GM21447 (cell line): ENCODE results near the gene ARHGAP21.

Source experiments
- ATAC-seq: cut with Tn5 transposase; IDR thresholded peaks from one replicate; pipeline ENCODE4 v1.9.1; 2021; ENCODE audit not compliant: unreplicated experiment

The ARHGAP21 gene

GRCh38 chr10:24579906-24580305, 143.8 kb downstream of the ARHGAP21 start:
- no peak for ATAC-seq

DNA sequence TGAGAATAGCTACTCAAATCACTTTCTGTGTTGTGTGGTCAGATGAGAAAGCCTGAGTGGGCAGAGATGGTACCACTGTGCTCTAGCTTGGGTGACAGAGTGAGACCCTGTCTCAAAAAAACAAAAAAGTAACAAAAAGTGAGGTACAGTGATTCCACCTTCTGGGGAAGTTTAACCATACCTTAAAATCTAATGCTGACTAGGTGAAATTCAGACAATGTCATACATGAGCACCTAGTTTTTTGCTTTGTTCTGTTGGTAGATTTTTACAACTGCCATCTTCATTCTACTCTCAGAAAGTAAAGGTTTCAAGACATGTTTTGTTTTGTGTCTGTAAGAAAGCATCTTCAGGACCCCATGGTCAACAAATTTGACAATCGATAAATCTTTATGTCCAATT, 144.2 kb downstream of the ARHGAP21 start:
- ATAC-seq = no peak

DNA sequence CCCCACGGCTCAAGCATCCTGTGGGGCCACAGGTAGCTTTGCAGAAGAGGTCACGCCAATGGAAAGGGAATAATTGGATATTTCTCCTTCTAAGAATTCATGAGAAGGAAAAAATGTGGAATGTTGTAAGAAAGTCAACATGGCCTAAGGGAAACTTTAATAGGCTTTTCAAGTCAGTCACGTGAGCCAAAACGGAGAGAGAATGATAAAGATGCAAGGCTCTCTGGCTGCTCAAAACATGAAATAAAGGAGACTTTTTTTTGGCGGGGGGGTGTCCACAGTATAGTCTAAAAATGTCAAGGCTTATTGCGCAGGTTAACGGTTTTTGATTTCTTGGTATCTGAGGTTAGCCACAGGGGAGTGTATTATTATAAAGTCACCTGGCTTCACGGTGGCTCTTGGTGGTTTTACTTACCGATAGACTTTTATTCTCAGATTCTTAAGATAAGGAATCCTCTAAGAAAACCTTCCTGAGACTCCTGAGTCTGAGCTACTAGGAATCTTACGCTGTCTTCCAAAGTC, 148.1 kb downstream of the ARHGAP21 start:
- no peak for ATAC-seq

- ATAC-seq = no peak
These were observed 149.0 kb downstream of the ARHGAP21 start for GRCh38 chr10:24574578-24575155.

DNA sequence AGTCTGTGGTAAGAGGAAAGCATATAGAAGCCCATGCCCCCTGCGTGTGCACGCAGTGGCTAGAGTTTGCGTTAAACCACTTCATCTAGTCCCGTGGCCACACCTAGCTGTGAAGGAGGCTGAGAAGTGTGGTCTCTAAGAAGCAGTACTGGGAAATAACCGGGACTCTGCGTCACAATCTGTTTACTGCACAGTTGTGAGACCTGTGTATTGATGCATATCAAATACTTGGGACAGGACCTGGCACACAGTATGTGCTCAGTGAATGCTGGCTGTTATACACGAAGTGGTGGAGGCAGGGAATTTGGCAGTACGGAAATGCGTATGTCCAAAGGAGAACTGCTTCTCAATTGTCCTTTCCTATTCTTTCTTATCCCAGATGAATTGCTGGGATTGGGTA, 149.5 kb downstream of the ARHGAP21 start:
- ATAC-seq = no peak

- no peak for ATAC-seq
These were observed 151.7 kb downstream of the ARHGAP21 start for GRCh38 chr10:24571870-24572450.

- no peak for ATAC-seq
These were observed 152.8 kb downstream of the ARHGAP21 start for GRCh38 chr10:24570658-24571426.

DNA sequence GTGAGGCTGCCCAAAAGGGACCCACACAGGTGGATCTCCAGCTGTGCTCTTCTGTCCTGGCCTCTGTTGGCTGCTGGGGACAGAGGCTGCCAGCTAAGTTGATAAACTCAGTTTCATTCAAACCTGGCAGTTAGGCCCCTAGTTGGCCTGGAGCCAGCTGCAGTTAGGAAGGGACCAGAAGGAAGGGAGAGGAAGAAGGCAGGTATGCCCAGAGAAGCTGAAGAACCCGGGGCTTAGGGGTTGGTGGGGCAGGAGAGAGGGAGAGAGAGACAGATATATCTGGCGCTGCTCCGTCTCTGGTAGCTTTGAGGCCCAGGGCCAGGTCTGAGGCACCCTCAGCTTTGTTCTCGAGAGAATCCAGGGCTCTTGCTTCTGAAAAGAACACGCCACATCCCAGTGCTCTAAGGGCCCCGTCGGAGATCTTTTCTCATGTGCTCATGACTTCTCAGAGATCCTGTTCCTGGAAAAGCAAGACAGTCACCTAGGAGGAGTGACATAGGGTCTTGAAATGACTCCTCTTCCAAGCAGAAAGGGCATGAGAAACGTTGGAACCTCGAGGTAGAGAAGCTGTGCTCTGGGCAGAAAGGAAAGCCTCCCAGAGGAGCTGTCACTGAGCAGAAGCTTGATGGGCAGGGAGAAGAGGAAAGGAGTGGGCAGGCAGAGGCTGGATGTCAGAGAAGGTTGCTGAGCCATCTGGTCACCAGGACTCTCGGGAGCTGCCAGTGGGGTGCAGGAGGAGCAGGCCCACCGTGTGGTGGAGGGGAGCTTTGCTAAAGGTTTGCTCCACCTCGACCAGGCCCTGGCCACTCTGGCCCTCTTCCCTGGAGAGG, 153.6 kb downstream of the ARHGAP21 start:
- ATAC-seq = no peak

DNA sequence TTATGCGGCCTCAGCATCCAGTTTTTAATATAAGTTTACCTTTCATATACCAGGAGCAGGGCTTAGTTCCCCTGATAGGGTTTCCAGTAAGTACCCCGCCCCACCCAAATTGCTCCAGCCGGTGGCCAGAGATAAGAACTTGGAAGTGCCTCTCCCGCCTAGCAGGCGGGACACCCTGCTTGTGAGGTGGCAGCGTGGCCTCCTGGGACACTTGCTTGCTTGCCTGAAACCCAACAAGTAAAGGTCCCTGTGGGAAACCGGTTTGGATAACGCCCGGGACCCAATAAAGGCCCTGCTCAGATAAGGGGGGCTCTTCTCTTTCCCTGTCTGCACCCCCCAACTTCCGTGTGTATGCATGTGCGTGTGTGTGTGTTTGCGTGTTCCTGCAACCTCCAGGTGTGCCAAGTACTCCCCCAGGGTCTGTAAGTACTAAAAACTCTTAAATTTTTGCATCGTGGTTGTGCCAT, 154.3 kb downstream of the ARHGAP21 start:
- no peak for ATAC-seq

- no peak for ATAC-seq
These were observed 155.6 kb downstream of the ARHGAP21 start for GRCh38 chr10:24568042-24568441.

DNA sequence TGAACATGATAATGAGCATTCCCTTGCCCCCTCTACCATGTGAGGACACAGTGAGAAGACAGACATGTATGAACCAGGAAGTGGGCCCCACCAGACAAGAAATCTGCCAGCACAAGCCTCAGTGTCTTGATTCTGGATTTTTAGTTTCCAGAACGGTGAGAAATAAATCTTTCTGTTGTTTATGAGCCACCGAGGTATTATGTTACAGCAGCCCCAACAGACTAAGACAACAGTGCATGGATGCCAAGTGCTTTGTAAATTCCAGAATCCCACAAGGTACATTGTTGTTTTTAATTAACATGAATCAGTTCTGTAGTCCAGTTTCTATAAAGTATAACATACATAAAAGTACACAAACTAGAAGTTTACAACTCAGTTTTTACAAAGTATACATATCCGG, 162.2 kb downstream of the ARHGAP21 start:
- no peak for ATAC-seq

DNA sequence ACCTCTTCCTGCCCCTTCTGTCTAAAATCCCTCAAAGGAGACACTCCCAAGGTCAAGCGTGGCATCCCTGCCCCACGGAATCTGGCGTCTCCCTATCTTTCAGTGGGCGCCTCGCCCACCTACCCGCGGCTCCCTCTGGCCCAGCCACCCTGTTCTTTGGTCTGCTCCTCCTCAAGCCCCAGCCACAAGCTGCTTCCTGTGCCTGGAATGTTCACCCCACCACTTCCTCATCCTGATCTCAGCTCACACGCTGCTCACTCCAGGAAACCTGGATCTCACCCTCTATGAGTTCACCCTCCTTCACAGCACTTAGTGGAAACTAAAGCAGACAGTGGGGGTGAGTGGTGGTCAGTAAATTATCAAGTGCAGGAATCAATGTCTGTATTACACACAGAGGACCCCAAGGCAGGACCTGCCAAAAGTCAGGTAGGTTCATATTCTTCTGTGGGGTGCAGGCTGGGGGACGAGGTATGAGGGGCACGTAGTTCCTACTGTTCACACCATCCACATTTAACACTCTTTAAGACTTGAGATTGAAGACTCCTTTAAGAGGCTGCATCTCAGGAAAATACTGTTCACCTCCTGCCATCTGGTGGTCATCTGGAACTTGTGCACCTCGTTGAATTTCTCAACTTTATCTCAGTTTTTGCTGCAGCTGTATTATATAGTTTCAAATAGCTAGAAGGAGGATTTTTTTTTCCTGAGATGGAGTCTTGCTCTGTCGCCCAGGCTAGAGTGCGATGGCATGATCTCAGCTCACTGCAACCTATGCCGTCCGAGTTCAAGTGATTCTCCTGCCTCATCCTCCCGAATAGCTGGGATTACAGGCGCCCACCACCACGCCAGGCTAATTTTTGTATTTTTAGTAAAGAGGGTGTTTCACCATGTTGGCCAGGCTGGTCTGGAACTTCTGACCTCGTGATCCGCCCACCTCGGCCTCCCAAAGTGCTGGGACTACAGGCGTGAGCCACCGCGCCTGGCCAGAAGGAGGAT, 166.6 kb downstream of the ARHGAP21 start:
- no peak for ATAC-seq

- no peak for ATAC-seq
These were observed 167.4 kb downstream of the ARHGAP21 start for GRCh38 chr10:24556126-24556749.

DNA sequence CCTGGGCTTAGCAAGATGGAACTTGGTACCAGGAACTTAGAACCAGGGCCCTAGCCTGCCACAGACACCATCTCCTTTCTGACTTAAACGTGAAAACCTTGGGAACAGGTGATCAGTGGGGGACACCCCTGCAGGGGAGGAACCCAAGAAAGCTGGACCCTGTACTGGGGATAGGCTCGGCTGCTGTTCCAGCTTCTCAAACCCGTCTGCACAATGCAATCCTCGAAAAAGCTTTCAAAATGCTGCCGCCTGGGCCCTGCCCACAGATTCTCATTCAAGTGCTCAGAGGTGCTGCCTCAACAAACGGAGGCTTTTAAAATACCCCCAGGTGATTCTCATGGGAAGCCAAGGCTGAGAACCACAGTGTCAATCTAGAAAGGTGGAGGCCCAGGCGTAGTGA, 169.7 kb downstream of the ARHGAP21 start:
- no peak for ATAC-seq

- ATAC-seq = no peak
These were observed 170.6 kb downstream of the ARHGAP21 start for GRCh38 chr10:24553051-24553612.

DNA sequence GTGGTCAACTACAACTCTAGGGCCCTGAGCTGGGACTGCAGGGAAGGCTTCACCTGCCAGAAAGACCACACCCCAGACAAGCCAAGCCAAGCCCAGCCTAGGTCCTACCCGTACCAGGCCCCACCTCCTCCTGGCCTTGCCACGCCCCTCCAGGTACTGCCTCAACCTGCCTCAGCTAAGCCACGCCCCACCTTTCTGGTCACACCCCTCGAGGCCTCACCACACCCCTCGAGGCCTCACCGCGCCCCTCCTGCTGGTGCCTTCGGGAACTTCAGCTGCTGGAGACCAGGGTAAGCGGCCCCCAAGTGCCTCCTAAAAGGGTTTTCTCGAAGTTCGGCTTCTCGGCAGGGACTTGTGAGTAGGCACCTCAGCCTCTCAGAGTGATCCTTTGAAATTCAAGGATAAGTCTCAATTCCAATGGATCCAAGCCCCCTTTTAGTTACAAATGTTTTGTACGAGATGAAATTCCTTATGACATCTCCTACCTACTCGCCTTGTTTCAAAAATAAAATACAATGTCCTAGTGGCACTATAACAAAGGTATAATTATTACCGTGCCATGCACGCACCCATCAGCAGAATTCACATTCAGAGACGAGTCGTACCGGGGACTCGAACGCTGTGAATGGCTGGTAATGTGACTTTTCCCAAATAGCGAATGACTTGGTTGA, 171.2 kb downstream of the ARHGAP21 start:
- no peak for ATAC-seq

- no peak for ATAC-seq
These were observed 172.5 kb downstream of the ARHGAP21 start for GRCh38 chr10:24551161-24551560.

GRCh38 chr10:24550680-24551079, 173.0 kb downstream of the ARHGAP21 start:
- ATAC-seq = no peak

- ATAC-seq = no peak
These were observed 178.1 kb downstream of the ARHGAP21 start for GRCh38 chr10:24545585-24545984.
